HepG2 (cell line): Measurements from ENCODE around the gene UQCRHL. TPM values are rescaled to one million over a fixed set of nuclear protein-coding genes. Genes with fewer than 3 reads are reported as not detected.
"Not testable (repeated sequence)": the region's sequence is repeated elsewhere in the genome, so short reads cannot be mapped to it uniquely, and the experiment has no call there.

Experiments used
- ATAC-seq: fragments of 200-7000 bp; cut with Tn5 transposase; 3 replicates; pipeline ENCODE4 v1.9.1; 2020; ENCODE audit warnings: mild to moderate bottlenecking, moderate library complexity
- BruUV-seq: library from RNA; stranded (reverse); fragments of 400-500 nt; replicated peaks from 2 replicates; lab custom pipeline; 2021; lab: Mats Ljungman, UMichigan
- CTCF ChIA-PET: fragments of 300-600 bp; formaldehyde crosslinking; extraction: SDS; loops from one replicate; lab custom pipeline; 2021; ENCODE audit warnings: low total read pairs, inconsistent platforms, low intra/inter-chr PET ratio; lab: Yijun Ruan, JAX
- POLR2A ChIA-PET: fragments of 350-600 bp; sonication (Branson Sonifier 250); formaldehyde crosslinking; loops from one replicate; lab custom pipeline; 2020; ENCODE audit warnings: antibody characterized with exemption, inconsistent platforms; lab: Yijun Ruan, JAX
- DNase-seq: peaks from one replicate; pipeline ENCODE4 v3.0.0-alpha.2; 2015; ENCODE audit warnings: low spot score
- FAIRE-seq: peaks from 3 replicates; lab custom pipeline; 2011; peaks lifted over from hg19 to GRCh38; lab: Jason Lieb, UNC
- H2AFZ ChIP-seq: one replicate; pipeline ENCODE4 v1.6.1; 2011; ENCODE audit warnings: low read length, inconsistent platforms
- H3K27ac ChIP-seq: fragments of 300-600 bp; 3 replicates; pipeline ENCODE4 v1.8.0; 2011; ENCODE audit warnings: mixed run types, mild to moderate bottlenecking, mixed read lengths, low read length, inconsistent platforms; ENCODE audit not compliant: insufficient read depth; ENCODE audit errors: extremely low read length
- H3K27me3 ChIP-seq, 2 experiments: fragments of 200-600 bp in 1 of 2; 2 replicates in 1 of 2; 3 replicates in 1 of 2; pipeline versions ENCODE4 v1.6.0 to v1.8.0; 2011; ENCODE audit warnings: low read length in 2 of 2, mild to moderate bottlenecking in 2 of 2, moderate library complexity in 2 of 2, inconsistent platforms in 1 of 2; ENCODE audit not compliant: insufficient read depth in 2 of 2, control insufficient read depth in 1 of 2
- H3K36me3 ChIP-seq, 2 experiments: fragments of 200-600 bp in 1 of 2; replicated peaks in 1 of 2; 2 replicates in 1 of 2; 3 replicates in 1 of 2; pipeline versions ENCODE4 v1.5.1 to v1.8.0; 2011; ENCODE audit warnings: low read length in 2 of 2, inconsistent platforms in 1 of 2; ENCODE audit not compliant: insufficient read depth in 2 of 2, control insufficient read depth in 1 of 2
- H3K4me1 ChIP-seq: 2 replicates; pipeline ENCODE4 v1.5.1; 2012; ENCODE audit warnings: low read length, inconsistent platforms; ENCODE audit not compliant: insufficient read depth
- H3K4me2 ChIP-seq: 2 replicates; pipeline ENCODE4 v1.6.0; 2011; ENCODE audit warnings: low read depth, low read length, inconsistent platforms
- H3K4me3 ChIP-seq, 3 experiments: fragments of 200-600 bp in 1 of 3; sonication (generic), shearing (Covaris generic) in 1 of 3; replicated peaks in 1 of 3; 2 replicates each; pipeline ENCODE4 v1.5.1; 2011 to 2016; ENCODE audit warnings: low read length in 3 of 3, inconsistent platforms in 2 of 3, low read depth in 2 of 3, mild to moderate bottlenecking in 2 of 3, control low read depth in 1 of 3, mixed read lengths in 1 of 3; ENCODE audit not compliant: insufficient read depth in 1 of 3
- H3K79me2 ChIP-seq: one replicate; pipeline ENCODE4 v1.6.1; 2011; ENCODE audit warnings: low read length, inconsistent platforms; ENCODE audit not compliant: insufficient read depth
- H3K9ac ChIP-seq: 2 replicates; pipeline ENCODE4 v1.6.0; 2011; ENCODE audit warnings: mild to moderate bottlenecking, low read depth, low read length, inconsistent platforms; ENCODE audit not compliant: insufficient read depth
- H3K9me3 ChIP-seq: 2 replicates; pipeline ENCODE4 v1.5.1; 2012; ENCODE audit warnings: mild to moderate bottlenecking, low read length
- H4K20me1 ChIP-seq: 2 replicates; pipeline ENCODE4 v1.6.0; 2011; ENCODE audit warnings: inconsistent platforms, mild to moderate bottlenecking, low read length, moderate library complexity; ENCODE audit not compliant: insufficient read depth
- MAFF ChIP-seq: IDR thresholded peaks from 2 replicates; pipeline ENCODE4 v1.6.1; 2011; ENCODE audit warnings: low read depth, low read length, improper control_type of control experiment
- MAFK ChIP-seq, 2 experiments: IDR thresholded peaks in 1 of 2; conservative IDR thresholded peaks in 1 of 2; 2 replicates each; pipeline ENCODE4 v1.6.1; 2011; ENCODE audit warnings: improper control_type of control experiment in 2 of 2, low read length in 2 of 2
- RELA ChIP-seq: sonication (generic); formaldehyde crosslinking; IDR thresholded peaks from 2 replicates; pipeline ENCODE4 v1.4.0; 2020; ENCODE audit warnings: missing genetic modification reagents
- ZBTB38 ChIP-seq: sonication (generic); formaldehyde crosslinking; IDR thresholded peaks from 2 replicates; pipeline ENCODE4 v1.5.1; 2020; ENCODE audit warnings: mild to moderate bottlenecking, missing genetic modification reagents
- ZNF724P ChIP-seq: sonication (generic); formaldehyde crosslinking; IDR thresholded peaks from 2 replicates; pipeline ENCODE4 v1.8.0; 2022; ENCODE audit warnings: missing genetic modification reagents, borderline replicate concordance
- WGBS: methylation state at CpG from one replicate; pipeline ENCODE4 v1.1.6; 2017; ENCODE audit warnings: low lambda C conversion rate; 5-methylcytosine and 5-hydroxymethylcytosine counted together
- in situ Hi-C: cut with HindIII; loops from 2 replicates; pipeline ENCODE4 v1.10.0; 2017; ENCODE audit warnings: low pct_unique_long_range_greater_than_20kb; ENCODE audit not compliant: extremely low pct_ligation_motif_present
- intact Hi-C: fragments of 100-400 bp; cut with micrococcal nuclease; formaldehyde crosslinking; loops from one replicate; pipeline ENCODE4 v1.10.0; 2022; ENCODE audit not compliant: unreplicated experiment
- polyA plus RNA-seq, 8 experiments: library from polyadenylated mRNA; depleted of rRNA in 3 of 8; stranded (reverse) in 7 of 8; unstranded in 1 of 8; fragments of >200 nt; fragmentation: Illumina TruSeq in 4 of 8; extraction: Trizol in 4 of 8; gene quantifications; 2 replicates each; pipeline versions ENCODE4 v1.2.1 to v1.2.3, GENCODE V29; 2011 to 2016; ENCODE audit warnings: low read depth in 4 of 8, missing spikeins in 1 of 8, mixed read lengths in 1 of 8; ENCODE audit not compliant: insufficient read depth in 1 of 8
- total RNA-seq, 5 experiments: library from RNA; depleted of rRNA; stranded (reverse); fragments of >200 nt; fragmentation: Illumina TruSeq; extraction: Trizol; gene quantifications; 2 replicates each; pipeline ENCODE4 v1.2.3, GENCODE V29; 2016; ENCODE audit warnings: low read depth in 1 of 5
- TF ChIP-seq, protein P1 (sequence below): sonication (generic); formaldehyde crosslinking; IDR thresholded peaks from 2 replicates; pipeline ENCODE4 v1.4.0; 2020; ENCODE audit warnings: low read depth, mild to moderate bottlenecking, missing genetic modification reagents

UQCRHL gene
- total and polyA plus RNA-seq, 2 of the 13 experiments (the other 11 are each of a cell fraction or from before 2014, with no cell fraction given) = 1.8 to 2.3 TPM

DNA sequence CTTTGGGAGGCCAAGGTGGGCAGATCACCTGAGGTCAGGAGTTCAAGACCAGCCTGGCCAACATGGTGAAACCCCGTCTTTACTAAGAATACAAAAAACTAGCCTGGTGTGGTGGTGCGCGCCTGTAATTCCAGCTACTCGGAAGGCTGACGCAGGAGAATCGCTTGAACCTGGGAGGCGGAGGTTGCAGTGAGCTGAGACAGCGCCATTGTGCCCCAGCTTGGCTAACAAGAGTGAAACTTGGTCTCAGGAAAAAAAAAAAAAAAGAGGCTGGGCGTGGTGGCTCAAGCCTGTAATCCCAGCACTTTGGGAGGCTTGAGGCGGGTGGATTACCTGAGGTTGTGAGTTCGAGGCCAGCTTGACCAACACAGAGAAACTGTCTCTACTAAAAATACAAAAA, 38.6 kb upstream of the UQCRHL start:
- H3K4me3 ChIP-seq = peak overlapping the region in 1 of 3 experiments; percentile 98; a peak in 1 of 6 replicates
- FAIRE-seq, H4K20me1 ChIP-seq, H3K9ac ChIP-seq, H3K36me3 ChIP-seq, H3K27me3 ChIP-seq, CTCF ChIA-PET, H2AFZ ChIP-seq, DNase-seq, ATAC-seq, in situ Hi-C loops, BruUV-seq, H3K9me3 ChIP-seq: not testable (repeated sequence)
- peaks cover 43% of the 10 kb centered on the region for H3K79me2 ChIP-seq
- H3K4me2 ChIP-seq = peak overlapping the region; percentile 86
- POLR2A ChIA-PET = interaction anchor here (1.7 to 10.4 kb wide), 3 partner anchors 9 to 130 kb away, joined by 6 to 208 read pairs (median 64); partner anchors contain the start of gene ZBTB17
- WGBS = 97% methylated on average over 11 of the region's 11 CpGs
- H3K27ac ChIP-seq = peak overlapping the region; percentile 99
- intact Hi-C loops = loop anchor here (5.0 kb wide), 2 partner anchors 41 to 44 kb away; no protein-coding TSS in a partner anchor
- TF ChIP-seq ZBTB38 (CRISPR knock-in tag) = peak; percentile 44
- peaks cover 46% of the 10 kb centered on the region for H3K4me1 ChIP-seq

DNA sequence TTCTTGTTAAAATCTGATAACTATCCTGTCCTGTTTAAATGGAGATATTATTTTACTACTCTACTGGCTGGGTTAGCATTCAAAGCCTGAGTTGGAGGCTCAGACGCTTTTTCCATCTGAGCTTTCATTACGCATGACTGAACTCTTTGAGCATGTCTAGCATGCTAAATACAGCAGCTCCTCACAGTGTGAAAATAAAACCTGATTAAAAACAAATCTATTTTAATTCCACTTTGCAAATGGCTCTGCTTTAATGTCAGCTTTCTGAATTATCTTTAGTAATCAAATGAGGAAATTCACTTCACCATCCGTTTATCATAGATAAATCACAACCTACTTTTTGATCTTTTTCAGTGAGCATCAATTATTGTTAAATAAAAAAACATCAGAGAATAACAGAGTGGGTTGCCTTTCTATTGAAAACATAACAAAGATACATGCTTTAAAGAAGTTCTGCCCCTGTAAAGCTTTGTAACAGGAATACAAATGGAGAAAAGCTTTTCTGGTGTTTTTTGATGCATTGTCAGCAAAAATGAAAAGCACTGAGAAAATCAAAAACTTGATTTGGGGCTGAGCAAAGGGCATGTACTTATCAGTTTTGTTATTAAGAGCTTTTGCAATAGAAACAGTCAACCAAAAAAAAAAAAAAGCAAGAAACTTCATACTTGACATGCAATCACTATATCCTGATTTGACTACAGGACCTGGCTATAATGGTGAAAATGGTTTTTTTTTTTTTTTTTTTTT, 36.5 kb upstream of the UQCRHL start:
- no peak for FAIRE-seq
- CTCF ChIA-PET = no interaction called here

More for the DNA sequence above, 36.5 kb upstream of the UQCRHL start:
- intact Hi-C loops = no loop called here
- no peak overlapping the region for H3K4me3 ChIP-seq
- no peaks in the 10 kb centered on the region for H3K36me3 ChIP-seq
- 88% methylated on average over 3 of the region's 3 CpGs for WGBS
- H3K79me2 ChIP-seq = peaks cover 23% of the 10 kb centered on the region
- H3K27ac ChIP-seq = no peak overlapping the region
- ATAC-seq = no peak
- TF ChIP-seq, protein P1, sequence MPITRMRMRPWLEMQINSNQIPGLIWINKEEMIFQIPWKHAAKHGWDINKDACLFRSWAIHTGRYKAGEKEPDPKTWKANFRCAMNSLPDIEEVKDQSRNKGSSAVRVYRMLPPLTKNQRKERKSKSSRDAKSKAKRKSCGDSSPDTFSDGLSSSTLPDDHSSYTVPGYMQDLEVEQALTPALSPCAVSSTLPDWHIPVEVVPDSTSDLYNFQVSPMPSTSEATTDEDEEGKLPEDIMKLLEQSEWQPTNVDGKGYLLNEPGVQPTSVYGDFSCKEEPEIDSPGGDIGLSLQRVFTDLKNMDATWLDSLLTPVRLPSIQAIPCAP (CRISPR knock-in tag) = no peak
- TF ChIP-seq MAFK (conservative IDR thresholded peaks at IDR 0.05 in 1 of 2, IDR thresholded peaks at IDR 0.05 in 1 of 2; ENCODE audit: low read length in 2 of 2) = peak; percentile 91 to 96
- no peak for TF ChIP-seq ZNF724P (CRISPR knock-in tag)
- TF ChIP-seq MAFF = peak; percentile 95
- TF ChIP-seq RELA = no peak
- TF ChIP-seq, all 625 proteins: peak for 2
- BruUV-seq = no TSS peak
- Histone ChIP-seq H4K20me1 (no peaks in the 10 kb centered on the region), H3K9ac (no peak overlapping the region), H3K4me2 (peak overlapping the region; percentile 48; the same call in 1 of the 2 replicates), H3K9me3 (no peaks in the 10 kb centered on the region), H2AFZ (no peak overlapping the region), H3K4me1 (peaks cover 33% of the 10 kb centered on the region), H3K27me3 (no peaks in the 10 kb centered on the region; a peak in 1 of 5 replicates)
- in situ Hi-C loops = no loop called here
- DNase-seq = no peak
- POLR2A ChIA-PET = interaction anchor here (10.4 kb wide), 1 partner anchor 11 kb away, joined by 208 read pairs; no protein-coding TSS in a partner anchor
